Measurements from ENCODE around the gene PCBD2. TPM values are rescaled to one million over a fixed set of nuclear protein-coding genes. Genes with fewer than 3 reads are reported as not detected.

Gene PCBD2
- polyA plus RNA-seq, 2 of the 4 experiments (the other 2 are of a cell fraction), result 9.5 to 13.6 TPM

GRCh38 chr5:134902071-134902801 lies 2.7 kb upstream of the PCBD2 start (continued):
- no peak for TF ChIP-seq HOXA7 (CRISPR knock-in tag; IDR thresholded peaks at IDR 0.05)
- TF ChIP-seq RARB (CRISPR knock-in tag; IDR thresholded peaks at IDR 0.05), result no peak
- TF ChIP-seq KDM5A (IDR thresholded peaks at IDR 0.05), result no peak
- TF ChIP-seq EHMT2 (IDR thresholded peaks at IDR 0.05; ENCODE audit: low read depth), result no peak

GRCh38 chr5:134905246-134905996 lies 490 bp downstream of the PCBD2 start:
- peak; percentile 44 to 63 for ATAC-seq
- WGBS (ENCODE audit: missing lambda C conversion rate), result under 1% methylated on average over 41 of the region's 54 CpGs

More at GRCh38 chr5:134905246-134905996, 490 bp downstream of the PCBD2 start:
- peak overlapping the region; percentile 94 to 98 for H3K27ac ChIP-seq
- ChIA-PET CTCF (interaction anchor here (0.6 to 3.6 kb wide), 57 partner anchors 8 to 802 kb away, joined by 3 to 32 read pairs (median 4); partner anchors contain the start of genes CAMLG and TXNDC15), POLR2A (interaction anchor here (0.6 to 2.2 kb wide), 8 partner anchors 31 to 729 kb away, joined by 4 to 20 read pairs (median 8); partner anchors contain the start of genes C5orf24, CAMLG, DDX46 and SKP1)
- H3K4me2 ChIP-seq, result peak overlapping the region; percentile 91
- TF ChIP-seq, protein P1, sequence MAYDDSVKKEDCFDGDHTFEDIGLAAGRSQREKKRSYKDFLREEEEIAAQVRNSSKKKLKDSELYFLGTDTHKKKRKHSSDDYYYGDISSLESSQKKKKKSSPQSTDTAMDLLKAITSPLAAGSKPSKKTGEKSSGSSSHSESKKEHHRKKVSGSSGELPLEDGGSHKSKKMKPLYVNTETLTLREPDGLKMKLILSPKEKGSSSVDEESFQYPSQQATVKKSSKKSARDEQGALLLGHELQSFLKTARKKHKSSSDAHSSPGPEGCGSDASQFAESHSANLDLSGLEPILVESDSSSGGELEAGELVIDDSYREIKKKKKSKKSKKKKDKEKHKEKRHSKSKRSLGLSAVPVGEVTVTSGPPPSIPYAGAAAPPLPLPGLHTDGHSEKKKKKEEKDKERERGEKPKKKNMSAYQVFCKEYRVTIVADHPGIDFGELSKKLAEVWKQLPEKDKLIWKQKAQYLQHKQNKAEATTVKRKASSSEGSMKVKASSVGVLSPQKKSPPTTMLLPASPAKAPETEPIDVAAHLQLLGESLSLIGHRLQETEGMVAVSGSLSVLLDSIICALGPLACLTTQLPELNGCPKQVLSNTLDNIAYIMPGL (CRISPR knock-in tag; IDR thresholded peaks at IDR 0.05; ENCODE audit: borderline replicate concordance), result peak; percentile 78; the same call in 1 of the 2 replicates
- TF ChIP-seq POLR2AphosphoS2 (conservative IDR thresholded peaks at IDR 0.05; ENCODE audit: low read length) (no peak), TFCP2L1 (CRISPR knock-in tag; IDR thresholded peaks at IDR 0.05) (no peak), RAD21 (conservative IDR thresholded peaks at IDR 0.05 in 1 of 2, IDR thresholded peaks at IDR 0.05 in 1 of 2) (peak; percentile 72 to 78), HDAC2 (IDR thresholded peaks at IDR 0.05) (no peak), CBX8 (IDR thresholded peaks at IDR 0.05) (no peak), NR3C1 (IDR thresholded peaks at IDR 0.05) (no peak), HOXB13 (CRISPR knock-in tag; IDR thresholded peaks at IDR 0.05; ENCODE audit: low read depth) (no peak), RNF2 (IDR thresholded peaks at IDR 0.05; ENCODE audit: borderline replicate concordance, low read depth) (no peak), HEYL (CRISPR knock-in tag; IDR thresholded peaks at IDR 0.05) (no peak), KDM5A (IDR thresholded peaks at IDR 0.05) (peak; percentile 81), HES2 (IDR thresholded peaks at IDR 0.05) (no peak), PHF8 (IDR thresholded peaks at IDR 0.05; ENCODE audit: borderline replicate concordance, low read depth) (peak; percentile 67), JUN (IDR thresholded peaks at IDR 0.05) (peak in 1 of 2 experiments; percentile 42; a peak in 3 of 5 replicates), SMC3 (IDR thresholded peaks at IDR 0.05) (peak; percentile 61), CHD4 (IDR thresholded peaks at IDR 0.05; ENCODE audit: borderline replicate concordance) (no peak), NFE2L2 (conservative IDR thresholded peaks at IDR 0.05; ENCODE audit: low read length) (no peak)
- TF ChIP-seq, protein P2, sequence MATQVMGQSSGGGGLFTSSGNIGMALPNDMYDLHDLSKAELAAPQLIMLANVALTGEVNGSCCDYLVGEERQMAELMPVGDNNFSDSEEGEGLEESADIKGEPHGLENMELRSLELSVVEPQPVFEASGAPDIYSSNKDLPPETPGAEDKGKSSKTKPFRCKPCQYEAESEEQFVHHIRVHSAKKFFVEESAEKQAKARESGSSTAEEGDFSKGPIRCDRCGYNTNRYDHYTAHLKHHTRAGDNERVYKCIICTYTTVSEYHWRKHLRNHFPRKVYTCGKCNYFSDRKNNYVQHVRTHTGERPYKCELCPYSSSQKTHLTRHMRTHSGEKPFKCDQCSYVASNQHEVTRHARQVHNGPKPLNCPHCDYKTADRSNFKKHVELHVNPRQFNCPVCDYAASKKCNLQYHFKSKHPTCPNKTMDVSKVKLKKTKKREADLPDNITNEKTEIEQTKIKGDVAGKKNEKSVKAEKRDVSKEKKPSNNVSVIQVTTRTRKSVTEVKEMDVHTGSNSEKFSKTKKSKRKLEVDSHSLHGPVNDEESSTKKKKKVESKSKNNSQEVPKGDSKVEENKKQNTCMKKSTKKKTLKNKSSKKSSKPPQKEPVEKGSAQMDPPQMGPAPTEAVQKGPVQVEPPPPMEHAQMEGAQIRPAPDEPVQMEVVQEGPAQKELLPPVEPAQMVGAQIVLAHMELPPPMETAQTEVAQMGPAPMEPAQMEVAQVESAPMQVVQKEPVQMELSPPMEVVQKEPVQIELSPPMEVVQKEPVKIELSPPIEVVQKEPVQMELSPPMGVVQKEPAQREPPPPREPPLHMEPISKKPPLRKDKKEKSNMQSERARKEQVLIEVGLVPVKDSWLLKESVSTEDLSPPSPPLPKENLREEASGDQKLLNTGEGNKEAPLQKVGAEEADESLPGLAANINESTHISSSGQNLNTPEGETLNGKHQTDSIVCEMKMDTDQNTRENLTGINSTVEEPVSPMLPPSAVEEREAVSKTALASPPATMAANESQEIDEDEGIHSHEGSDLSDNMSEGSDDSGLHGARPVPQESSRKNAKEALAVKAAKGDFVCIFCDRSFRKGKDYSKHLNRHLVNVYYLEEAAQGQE (IDR thresholded peaks at IDR 0.05), result peak; percentile 15; the same call in 1 of the 2 replicates
- TF ChIP-seq, protein P3, sequence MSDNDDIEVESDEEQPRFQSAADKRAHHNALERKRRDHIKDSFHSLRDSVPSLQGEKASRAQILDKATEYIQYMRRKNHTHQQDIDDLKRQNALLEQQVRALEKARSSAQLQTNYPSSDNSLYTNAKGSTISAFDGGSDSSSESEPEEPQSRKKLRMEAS (IDR thresholded peaks at IDR 0.05), result peak; percentile 6; the same call in 1 of the 2 replicates
- TF ChIP-seq, protein P4, sequence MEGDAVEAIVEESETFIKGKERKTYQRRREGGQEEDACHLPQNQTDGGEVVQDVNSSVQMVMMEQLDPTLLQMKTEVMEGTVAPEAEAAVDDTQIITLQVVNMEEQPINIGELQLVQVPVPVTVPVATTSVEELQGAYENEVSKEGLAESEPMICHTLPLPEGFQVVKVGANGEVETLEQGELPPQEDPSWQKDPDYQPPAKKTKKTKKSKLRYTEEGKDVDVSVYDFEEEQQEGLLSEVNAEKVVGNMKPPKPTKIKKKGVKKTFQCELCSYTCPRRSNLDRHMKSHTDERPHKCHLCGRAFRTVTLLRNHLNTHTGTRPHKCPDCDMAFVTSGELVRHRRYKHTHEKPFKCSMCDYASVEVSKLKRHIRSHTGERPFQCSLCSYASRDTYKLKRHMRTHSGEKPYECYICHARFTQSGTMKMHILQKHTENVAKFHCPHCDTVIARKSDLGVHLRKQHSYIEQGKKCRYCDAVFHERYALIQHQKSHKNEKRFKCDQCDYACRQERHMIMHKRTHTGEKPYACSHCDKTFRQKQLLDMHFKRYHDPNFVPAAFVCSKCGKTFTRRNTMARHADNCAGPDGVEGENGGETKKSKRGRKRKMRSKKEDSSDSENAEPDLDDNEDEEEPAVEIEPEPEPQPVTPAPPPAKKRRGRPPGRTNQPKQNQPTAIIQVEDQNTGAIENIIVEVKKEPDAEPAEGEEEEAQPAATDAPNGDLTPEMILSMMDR (IDR thresholded peaks at IDR 0.05), result peak; percentile 92
- TF ChIP-seq, protein P5, sequence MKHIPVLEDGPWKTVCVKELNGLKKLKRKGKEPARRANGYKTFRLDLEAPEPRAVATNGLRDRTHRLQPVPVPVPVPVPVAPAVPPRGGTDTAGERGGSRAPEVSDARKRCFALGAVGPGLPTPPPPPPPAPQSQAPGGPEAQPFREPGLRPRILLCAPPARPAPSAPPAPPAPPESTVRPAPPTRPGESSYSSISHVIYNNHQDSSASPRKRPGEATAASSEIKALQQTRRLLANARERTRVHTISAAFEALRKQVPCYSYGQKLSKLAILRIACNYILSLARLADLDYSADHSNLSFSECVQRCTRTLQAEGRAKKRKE (CRISPR knock-in tag; IDR thresholded peaks at IDR 0.05; ENCODE audit: low read depth), result no peak
- FAIRE-seq (no peak), DNase-seq (ENCODE audit: low read depth in 1 of 2, low spot score in 1 of 2) (peak; percentile 40 to 78)
- H3K4me1 ChIP-seq, result peaks cover 7% of the 10 kb centered on the region; the same call in 1 of the 3 replicates
- peak overlapping the region; percentile 74 for H3K4me3 ChIP-seq
- no peaks in the 10 kb centered on the region for H3K9me3 ChIP-seq

All from A549 (cell line).